ENCODE results near the gene DPP4.
"Not testable (repeated sequence)": the region's sequence is repeated elsewhere in the genome, so short reads cannot be mapped to it uniquely, and the experiment has no call there.

Gene DPP4

DNA sequence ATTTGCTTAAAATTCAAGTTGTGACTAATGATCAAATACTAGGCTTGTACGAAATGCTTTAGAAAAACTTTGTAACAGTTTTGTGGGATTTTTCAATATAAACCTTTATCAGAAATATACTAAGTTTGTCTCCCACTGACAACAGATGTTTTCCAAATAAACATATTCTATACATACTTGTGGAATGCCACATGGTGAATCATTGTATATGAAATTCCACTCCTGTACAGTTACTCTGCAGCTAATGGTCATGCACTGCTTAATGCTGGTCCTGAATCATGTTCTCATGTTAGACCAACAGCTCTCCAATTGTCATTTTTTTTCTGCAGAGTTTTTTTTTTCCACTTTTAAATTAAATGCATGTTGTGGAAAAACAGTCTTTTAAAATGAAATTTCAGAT lies 90.1 kb downstream of the DPP4 start:
- no peak for DNase-seq

DNA sequence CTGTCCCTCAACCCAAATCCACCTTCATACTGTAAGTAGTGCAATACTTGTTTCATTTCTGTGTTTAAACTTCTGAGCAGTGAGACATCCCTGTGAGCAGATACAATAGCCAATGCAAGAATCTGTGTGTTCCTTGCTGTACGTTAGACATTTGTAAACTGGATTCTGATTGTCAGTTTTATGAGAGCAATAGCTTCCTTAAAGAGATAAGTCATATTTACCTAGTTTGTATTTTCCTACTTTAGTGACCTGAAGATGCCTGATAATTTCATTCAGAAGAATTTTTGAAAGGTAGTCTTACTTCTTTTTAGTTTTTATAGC lies 90.7 kb downstream of the DPP4 start:
- no peak for DNase-seq

DNA sequence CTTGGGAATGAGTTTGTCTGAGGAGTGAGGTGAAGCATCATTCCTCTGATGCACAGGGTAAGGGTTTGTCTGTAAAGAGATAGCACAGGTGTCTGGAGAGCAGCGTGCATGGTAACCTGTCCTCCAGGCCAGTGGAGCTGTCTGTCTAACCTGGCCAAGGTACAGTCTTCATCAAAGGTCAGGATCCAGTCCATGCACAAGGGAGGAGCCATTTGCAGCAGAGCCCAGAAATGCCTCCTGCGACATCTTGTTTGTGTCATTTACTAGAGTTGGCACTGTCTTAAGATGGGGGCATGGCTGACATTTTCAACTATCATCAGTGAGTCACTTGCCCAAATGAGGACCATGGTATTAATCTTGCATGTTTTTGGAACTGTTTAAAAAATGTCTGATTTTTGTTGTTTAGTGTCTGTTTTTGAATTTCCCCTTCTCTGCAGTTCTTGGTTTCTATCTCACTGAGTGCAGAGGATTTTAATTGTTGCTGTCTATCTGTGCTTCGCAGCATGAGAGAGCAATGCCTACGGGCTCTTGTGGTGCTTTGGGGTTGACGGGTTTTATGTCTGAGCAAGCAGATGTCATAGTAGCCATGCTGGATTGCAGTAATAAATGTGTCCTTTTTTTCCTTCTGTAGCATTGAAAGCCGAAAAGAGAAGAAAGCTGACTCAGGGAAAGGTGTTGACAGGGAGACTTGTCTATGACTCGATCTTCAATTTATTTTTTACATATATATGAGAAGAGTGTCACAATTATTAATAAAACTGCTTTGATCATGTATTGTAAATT lies 91.3 kb downstream of the DPP4 start:
- DNase-seq, result no peak

DNA sequence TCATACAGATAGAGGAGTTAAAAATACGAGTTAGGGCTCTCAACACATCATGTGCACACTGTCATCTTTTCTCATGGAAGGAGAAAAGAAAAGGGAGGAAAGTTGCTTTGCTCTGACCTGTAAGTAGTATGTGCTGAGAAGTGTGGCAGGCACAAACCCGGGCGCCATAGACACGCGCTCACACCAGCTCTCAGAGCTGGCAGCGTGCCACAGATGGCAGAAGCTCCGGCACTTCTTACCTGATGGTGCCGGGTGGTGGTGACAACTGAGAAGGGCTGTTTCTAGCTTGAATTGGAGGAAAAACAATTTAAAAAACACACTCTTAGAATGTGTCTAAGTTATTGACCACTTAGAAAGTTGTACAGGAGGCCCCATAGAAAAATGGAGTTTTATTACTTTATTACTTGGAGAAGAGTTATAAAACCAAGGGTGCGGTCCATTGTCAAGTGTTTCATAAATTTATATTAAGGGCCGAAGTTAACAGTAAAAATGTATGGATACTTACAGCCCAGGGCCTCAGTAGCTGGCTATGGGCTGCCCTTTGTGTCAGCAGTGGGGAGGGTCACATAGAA lies 92.2 kb downstream of the DPP4 start:
- no peak for DNase-seq

DNA sequence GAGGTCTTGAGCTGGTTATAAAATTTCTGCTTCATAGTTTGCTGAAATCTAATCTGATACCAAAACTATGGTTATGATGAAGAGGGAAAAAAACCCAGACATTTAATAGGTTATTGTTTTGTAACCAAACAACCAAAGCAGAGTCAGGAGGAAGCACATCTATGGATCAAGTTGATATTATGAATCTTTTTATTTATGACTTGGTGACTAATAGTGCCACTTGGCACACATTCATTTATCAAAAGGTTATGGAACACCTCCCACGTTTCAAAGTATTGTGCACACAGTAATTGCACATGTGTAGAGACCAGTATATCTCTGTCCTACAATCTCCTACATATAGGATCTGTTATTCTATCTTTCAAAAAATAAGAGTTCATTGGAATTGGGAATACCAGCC lies 93.0 kb downstream of the DPP4 start:
- DNase-seq, result no peak

DNA sequence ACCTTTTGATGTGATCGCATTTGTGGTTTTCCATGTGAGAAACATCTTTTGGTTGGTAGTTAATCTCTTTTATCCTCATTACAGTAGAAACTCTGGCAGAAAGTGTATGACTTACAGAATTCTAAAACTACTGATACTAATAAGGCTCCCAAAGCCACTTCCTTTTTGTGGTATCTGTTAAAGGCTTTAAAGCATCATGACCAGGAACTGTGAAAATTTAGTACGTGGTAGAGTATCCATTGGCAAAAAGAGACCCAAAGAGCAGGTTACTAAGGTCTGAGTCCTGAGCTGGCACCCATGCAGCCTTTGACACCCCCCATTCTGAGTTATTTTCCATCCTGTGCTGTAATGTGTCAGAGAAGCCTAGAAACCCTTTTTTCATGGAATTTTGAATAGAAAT lies 94.5 kb downstream of the DPP4 start:
- peak; percentile 62 for DNase-seq

DNA sequence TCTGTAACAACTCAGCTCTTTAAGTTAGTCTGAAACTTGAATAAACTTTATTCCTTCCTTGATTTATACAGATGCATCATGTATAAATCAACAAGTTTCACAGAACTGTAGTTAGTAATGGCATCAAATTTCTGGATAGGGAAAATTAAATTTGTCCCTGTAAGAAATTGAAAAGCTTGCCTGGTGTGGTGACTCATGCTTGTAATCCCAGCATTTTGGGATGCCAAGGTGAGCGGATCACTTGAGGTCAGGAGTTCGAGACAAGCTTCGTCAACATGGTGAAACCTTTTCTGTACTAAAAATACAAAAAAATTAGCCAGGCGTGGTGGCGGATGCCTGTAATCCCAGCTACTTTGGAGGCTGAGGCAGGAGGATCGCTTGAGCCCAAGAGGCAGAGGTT lies 96.1 kb downstream of the DPP4 start:
- not testable (repeated sequence) for DNase-seq

DNA sequence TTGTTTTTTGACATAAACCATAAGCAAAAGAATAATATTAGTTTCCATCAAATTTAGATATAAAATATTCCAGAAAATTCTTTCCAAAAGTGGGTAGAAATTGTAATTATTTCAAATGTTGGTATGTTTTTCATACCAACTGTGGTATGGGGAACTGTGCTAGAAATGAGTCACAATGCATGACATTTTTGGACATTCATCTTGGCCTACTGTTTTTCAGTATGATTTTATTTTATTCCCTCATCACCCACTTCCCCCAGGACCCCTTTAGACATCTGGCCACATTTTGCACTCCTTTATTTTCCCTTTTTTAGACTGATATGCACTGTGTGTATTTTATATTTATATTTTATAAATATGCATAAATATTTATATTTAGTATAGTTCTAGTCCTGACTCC lies 97.1 kb downstream of the DPP4 start:
- no peak for DNase-seq

DNA sequence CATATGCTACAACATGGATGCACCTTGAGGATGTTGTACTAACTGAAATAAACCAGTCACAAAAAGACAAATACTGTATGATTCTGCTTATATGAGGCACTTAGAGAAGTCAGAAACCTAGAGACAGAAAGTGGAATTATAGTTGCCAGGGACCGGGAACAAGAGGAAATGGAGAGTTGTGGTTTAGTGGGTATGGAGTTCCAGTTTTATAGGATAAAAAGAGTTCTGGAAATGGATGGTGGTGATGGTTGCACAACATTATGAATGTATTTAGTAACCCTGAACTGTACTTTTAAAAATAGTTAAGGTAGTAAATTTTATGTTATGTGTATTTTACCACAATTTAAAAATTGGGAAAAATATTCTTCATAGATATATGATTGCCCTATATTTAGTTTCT lies 97.7 kb downstream of the DPP4 start:
- DNase-seq, result no peak

DNA sequence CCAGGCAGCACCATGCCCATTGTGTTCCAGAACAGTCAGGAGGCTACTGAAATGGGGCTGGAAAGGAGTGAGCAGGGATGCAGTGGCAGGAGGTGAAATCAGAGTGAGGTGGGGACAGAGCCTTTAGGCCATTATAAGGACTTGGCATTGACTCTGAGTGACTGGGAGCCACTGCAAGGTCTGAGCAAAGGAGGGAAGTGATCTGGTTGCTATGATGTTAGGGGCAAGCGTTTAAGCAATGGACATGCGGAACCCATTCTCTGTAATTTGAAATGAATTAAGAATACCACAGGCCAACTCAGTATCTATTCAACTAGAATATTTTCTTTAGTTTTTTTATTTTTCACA lies 98.2 kb downstream of the DPP4 start:
- DNase-seq, result no peak

DNA sequence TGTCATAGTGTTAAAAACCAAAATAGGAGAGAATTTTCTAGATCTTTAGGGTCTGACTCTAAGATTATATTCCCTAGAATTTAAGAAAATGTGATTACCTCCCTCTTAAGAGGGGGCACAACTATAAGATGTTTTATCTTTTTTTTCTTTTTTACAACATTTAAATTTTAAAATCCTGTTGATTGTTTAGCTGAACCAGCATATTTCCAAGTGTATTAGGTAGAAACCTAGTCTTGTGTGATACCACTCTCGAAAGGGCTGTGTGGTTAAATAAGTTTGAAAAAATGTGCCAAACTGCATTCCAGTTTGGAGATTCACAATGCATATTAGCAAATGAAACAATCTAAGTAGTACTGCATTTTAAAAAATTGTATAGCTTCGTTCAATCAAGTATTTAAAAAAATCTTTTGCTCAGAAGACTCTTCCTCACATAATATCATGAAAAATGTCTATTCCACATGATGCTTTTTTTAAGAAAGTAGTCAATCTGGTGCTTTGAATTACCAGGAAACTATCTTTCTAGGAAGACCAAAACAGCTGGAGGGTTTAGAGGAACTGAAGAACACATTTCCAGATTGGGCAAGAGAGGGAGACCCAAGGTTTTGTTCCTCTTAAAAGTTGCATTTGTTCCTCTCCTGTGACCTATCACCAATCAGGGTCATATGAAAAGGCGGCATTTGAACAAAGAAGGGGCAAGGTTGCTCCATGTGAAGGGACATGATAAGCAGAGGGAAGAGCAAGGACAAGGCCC lies 98.8 kb downstream of the DPP4 start:
- DNase-seq, result no peak

DNA sequence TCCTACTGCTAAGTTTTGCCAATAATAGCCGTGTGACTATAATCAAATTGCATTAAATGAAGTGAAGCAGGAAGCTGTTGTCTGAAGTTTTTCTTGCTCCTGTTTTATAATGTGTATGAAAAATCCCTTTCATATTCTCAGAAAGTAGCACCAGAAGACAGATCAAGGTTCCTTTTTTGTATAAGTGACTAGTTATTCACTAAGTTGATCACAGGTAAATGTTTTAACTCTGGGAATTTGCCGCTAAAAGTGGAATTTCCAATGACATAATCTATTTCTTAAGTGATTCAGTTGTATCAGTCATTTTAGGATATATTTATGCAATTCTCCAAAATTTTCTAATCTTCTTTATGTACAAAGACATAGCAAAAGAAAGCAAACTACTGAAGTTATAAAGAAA lies 99.6 kb downstream of the DPP4 start:
- no peak for DNase-seq

DNA sequence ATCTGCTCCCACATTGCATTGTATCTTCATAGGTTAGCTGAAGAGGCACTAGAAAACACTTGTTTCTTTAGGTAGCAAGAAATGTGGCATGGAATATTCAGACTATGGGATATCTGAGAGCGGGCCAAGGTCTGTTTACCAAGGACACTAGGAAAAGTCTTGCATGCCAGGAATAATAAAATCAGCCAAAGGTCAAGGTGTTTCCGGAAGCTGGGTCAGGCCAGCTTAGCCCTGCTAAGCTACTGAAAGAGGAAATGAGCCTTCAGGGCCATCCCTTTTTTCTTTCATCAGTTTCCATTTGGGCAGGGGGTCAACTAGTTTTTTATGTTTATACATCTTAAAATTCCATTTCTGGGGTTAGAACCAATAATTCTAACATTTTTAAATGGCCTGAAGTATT lies 101.1 kb downstream of the DPP4 start:
- no peak for DNase-seq

DNA sequence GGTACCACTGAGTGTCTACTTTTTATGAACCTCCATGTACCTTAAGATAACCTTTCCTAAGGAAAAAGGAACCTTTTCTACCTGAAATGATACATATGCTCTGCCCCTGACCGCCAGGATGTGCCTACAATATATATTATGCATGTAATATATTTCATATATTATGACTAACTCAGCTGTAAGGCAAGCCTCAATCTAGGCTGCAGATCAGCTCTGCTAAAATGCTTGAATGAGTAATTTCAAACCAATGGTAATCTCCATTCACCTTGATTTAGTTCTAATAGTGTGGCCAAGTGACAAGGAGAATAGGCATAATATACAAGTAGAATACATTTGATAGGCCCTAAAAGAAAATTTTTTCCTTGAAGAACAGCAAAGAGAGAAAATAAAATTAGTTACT lies 101.8 kb downstream of the DPP4 start:
- DNase-seq, result no peak

DNA sequence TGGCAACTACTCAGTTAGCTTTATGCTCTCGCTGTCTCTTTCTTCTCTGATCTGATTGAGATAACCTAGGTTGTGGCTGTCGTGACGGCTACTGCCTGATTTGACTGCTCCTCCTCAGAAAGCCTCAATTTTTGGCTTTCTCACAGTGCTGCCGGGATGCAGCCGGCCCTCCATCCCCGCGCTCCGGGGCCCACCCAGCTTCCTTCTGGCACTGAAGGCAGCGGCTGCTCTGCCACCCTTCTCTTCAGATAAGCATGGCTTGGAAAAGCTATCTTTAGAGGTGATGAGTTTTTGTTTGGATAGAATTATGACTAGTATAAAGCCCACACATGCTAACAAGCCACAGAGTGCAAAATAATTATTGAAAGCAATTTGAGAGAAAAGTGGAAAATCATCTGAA lies 102.5 kb downstream of the DPP4 start:
- DNase-seq, result no peak

DNA sequence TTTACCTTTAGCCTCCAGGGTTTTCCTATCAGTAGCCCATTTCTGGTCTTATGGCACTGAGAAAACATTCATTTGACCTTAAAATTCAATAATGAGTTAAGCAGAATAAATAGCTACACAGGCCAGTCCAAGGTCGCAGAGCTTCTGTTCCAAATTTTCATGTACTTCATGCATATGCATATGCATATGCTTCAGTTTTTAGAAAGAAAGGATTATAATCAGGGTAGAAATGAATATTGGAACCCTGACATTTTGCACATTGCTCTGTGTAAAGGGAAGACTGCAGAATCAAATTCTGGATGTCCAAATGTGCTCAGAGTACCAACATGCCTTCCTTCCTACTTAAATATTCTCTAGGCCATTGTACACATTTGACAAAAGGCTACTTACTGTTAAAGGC lies 104.9 kb downstream of the DPP4 start:
- no peak for DNase-seq

DNA sequence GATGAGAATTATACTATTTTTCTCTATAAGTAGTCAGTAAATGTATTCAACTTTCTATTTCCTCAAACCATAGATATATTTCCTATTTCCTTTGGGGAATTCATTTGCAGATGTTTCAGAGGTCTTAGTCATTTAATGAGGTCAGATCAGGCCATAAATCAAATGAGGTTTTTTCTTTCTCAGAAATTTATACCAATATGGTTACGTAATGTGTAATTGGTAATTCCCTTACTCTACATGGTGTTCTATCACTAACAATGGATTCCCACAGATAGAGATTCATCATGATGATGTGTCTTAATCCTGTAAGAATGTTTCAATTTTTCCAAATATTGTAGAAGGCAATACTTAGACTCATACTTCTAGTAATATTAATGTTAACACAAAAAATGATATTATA lies 108.0 kb downstream of the DPP4 start:
- peak; percentile 71 for DNase-seq

DNA sequence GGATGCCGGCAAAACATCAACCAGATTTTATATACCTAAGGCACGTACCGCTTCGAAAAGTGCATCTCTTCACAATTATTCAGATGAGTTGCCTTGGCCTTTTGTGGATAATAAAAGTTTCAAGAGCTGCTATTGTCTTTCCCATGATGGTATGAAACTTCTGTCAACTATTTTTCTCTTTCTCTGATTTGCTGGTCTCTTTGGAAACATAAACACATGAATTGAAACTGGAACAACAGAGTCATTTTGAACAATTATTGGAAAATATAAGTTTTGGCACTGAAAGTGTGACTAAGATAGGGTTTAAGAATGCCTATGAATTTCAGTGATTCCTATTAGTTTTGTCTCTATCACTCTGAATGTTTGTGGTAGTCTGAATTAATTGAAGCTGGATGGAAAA lies 109.9 kb downstream of the DPP4 start:
- peak; percentile 61 for DNase-seq

DNA sequence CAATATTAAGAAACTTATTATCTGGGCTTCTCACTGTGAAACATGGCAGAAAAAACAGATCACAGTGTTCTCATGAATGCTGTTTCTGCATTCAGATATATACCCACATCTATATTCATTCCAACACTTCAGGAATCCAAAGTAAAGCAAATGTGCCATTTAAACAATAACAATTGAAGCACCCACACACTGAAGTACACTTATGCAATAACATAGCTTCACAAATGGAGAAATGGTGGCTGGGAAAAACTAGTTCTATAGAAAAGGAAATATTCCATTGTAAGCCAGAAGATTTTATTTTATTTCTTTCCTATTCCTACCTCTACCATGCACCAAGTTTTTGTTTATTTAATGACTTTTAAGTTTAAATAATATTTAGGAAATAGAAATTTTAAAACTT lies 111.9 kb downstream of the DPP4 start:
- DNase-seq, result no peak

DNA sequence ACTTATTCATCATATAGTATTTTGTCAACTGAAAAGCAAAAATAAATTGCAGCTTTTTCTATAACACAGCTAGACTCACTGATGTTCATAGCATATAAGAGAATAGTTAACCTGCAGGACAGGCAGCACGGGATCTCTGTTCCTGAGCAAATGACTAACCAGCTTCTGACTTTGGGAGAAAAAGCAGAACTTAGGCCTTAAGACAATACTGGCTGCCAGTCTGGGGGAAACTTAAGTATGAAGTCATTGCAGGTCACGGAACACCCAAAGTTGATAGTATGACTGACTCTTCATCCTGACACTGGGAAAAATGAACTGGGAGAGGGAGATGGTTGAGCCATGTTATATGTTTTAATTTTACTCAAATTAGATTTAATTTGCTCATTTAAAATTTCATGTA lies 113.0 kb downstream of the DPP4 start:
- no peak for DNase-seq

DNA sequence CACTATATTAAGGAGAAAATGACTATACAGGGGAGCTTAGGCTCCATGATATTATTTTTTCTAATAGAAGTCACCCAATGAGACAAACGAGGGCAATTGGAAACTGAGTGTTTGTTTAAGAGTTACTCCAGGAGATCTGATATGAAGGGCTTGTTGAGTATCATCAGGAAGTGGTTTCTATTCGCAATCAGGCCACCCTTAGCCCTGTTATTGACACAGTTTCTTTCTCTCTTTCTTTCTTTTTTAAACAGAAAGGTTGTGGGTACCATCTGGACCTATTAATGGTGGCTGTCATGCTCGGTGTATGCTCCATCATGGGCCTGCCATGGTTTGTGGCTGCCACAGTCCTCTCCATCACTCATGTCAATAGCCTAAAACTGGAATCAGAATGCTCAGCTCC lies 117.3 kb downstream of the DPP4 start:
- peak; percentile 61 for DNase-seq

DNA sequence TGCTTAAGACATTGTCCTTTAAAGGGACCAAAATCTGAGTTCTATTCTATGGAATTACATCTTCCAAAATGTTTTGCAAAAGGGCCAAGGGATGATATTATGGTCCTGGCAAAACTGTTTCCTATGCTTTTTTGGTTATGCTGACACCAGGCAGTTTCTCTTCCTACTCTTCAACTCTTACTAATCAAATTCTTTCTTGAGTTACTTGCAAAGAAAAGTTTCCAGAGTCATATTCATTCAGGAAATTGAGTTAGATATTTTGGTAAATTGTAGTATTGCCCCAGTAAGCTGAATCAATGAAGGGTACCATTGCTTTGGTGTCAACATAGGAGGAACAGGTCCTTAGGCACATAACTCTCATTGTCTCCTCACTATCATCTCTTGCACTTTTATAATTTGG lies 118.8 kb downstream of the DPP4 start:
- no peak for DNase-seq

DNA sequence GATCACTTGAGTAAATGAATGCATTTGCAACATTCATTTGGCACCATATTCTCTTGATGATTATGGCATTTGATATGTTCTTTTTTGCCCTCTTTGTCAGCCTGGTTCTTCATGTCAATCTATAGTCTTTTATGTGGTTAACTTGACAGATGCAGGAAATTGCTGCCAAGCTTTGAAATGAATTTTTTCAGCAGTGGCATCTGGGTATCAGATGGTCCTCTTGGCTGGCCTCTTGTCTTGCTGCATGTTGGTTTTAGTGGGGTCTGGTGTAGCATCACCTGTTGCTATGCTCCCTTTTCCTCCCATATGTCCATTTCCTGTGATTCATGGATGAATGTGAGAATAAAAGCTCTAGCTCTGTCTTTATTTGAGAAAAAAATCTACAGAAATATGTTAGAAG lies 119.9 kb downstream of the DPP4 start:
- peak; percentile 78 for DNase-seq

DNA sequence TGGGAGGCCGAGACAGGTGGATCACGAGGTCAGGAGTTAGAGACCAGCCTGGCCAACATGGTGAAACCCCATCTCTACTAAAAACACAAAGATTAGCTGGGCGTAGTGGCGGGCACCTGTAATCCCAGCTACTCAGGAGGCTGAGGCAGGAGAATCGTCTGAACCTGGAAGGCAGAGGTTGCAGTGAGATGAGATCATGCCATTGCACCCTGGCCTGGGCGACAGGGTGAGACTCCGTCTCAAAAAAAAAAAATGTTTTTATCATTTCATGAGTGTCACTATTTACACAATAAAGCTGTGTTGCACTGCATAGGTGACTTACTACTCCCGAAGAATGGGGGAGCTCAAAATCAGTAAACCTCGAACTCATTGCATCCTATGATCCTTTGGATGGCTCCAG lies 120.6 kb downstream of the DPP4 start:
- peak; percentile 35 for DNase-seq

DNA sequence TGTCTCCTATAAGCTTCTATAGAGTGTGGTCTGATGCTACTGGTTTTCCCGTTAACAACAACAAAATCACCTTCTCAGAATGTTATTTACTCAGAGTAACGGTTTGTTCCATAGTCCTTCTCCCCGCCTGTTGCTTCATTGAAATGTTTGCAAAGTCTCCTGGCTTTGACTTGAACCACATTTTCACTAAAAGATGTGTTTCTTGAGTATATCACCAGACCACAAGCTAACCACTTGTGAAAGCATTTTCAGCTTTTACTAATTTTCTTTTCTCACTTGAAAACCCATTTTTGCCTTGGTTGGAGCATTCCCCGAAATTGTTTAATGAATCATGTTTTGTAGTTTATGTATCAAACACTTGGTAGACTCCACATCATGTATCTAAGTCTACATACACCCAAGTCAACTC lies 121.2 kb downstream of the DPP4 start:
- peak; percentile 95 for DNase-seq

Measured in activated CD4-positive, alpha-beta T cell treated with anti-CD3 and anti-CD28 coated beads, Interleukin-10, Interleukin-2, amounts not matched to agents 100 ng/mL and 50 ng/mL, durations not matched to agents 16 hours and 8 hours (primary cell).